IMR-90 (cell line): ENCODE measurements around the gene ACYP1.

Experiments
- CTCF ChIP-seq: conservative IDR thresholded peaks from 2 replicates; pipeline ENCODE4 v1.5.1; 2012; ENCODE audit warnings: mild to moderate bottlenecking, low read depth, low read length, improper control_type of control experiment
- ELK1 ChIP-seq: fragments of 150-350 bp; IDR thresholded peaks from 2 replicates; pipeline ENCODE4 v1.6.1; 2016; ENCODE audit warnings: low read depth, mild to moderate bottlenecking, low read length, moderate library complexity, borderline replicate concordance
- POLR2A ChIP-seq: IDR thresholded peaks from 2 replicates; pipeline ENCODE4 v1.6.1; 2012; ENCODE audit warnings: mild to moderate bottlenecking, low read depth, low read length

DNA sequence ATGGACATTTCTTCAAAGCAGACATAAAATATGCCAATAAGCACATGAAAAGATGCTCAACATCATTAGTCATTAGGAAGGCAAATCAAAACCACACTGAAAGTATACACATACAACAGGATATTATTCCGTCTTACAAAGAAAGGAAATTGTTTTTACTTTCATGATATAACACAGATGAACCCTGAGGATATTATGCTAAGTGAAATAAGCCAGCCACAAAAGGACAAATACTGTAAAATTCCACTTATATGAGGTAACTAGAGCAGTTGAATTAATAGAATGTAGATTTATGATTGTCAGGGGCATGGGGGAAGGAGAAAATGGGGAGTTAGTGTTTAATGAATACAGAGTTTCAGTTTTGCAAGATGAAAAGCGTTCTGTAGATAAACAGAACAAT lies 4.2 kb downstream of the ACYP1 start:
- no peak for TF ChIP-seq CTCF
- no peak for TF ChIP-seq ELK1
- TF ChIP-seq POLR2A, result no peak
